ENCODE results near the gene HS3ST5.
"Not testable (repeated sequence)": the region's sequence is repeated elsewhere in the genome, so short reads cannot be mapped to it uniquely, and the experiment has no call there.

Gene HS3ST5

DNA sequence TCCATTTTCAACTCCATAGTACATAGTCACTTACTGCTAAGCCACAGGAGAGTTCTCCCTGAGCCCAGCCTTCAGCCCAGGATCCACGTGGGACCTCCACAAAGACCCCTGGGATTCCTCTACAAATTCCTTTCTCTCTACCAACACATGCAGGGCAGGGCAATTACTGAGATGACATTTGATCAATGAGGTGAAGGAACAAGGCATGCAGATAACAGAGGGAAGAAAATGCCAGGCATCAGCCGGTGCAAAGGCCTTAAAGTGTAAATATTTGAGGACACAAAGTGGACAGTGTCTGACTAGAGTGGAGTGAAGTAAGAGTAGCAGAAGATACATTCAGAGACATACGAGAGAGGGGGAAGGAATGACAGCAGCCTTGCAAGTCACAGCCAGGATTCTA, 70.2 kb downstream of the HS3ST5 start:
- DNase-seq: no peak

- no peak for DNase-seq
Observed at GRCh38 chr6:114271405-114271804, 71.4 kb downstream of the HS3ST5 start.

DNA sequence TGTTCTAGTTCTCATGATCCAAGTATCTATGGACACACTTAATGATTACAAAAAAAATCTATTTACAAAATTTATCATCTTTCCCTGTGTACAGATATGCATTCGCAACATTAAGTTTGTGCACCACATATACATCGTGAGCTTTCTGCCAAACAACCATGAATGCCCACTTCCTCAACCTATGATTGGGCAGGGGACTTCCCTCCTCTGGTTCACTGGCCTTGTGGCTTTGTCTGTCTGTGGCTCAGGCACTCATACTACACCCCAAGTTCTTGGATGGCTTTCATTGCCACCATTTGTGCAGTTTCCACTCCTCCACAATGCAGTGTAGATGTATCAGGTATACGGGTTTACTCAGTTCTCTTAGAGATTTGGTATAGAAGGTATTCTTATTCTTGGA, 74.9 kb downstream of the HS3ST5 start:
- DNase-seq: no peak

DNA sequence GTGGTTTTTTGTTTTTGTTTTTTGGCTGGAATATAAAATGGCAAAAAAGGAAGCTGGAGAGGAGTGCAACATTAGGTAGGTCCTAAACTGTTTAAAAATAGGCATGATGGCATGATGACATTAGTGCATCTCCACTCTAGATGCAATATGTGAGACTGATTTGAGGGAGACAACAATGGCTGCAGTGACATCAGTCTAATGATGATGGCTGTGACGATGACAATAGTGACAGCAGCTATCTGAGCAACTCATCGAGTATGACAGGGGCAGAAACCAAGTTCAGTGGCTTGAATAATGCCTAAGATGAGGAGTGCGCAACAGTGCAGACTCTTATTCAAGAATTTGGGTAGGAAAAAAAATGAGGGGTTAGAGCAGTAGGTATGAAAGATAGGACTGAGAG, 82.0 kb downstream of the HS3ST5 start:
- no peak for DNase-seq

- no peak for DNase-seq
Observed at GRCh38 chr6:114258376-114258775, 84.4 kb downstream of the HS3ST5 start.

DNA sequence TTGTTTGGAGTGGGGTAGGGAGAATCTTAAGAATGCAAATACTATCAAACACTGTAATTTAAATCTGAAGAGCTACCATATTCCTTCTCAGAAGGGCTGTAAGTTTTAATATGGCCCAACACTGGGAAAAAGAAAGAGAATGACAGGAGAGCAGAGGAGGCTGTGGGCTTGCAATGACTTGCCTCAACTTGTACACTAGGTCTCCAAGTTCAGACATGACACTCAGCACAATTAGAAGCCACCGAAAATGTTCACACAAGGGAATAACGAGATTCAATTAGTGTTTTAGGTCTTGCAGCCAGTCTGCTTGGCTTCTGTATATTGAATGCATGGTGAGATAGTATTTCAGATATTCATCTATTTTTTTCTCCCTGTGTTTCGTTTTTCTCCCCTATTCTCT, 89.4 kb downstream of the HS3ST5 start:
- DNase-seq: no peak

- DNase-seq: no peak
Observed at GRCh38 chr6:114249522-114249921, 93.3 kb downstream of the HS3ST5 start.

DNA sequence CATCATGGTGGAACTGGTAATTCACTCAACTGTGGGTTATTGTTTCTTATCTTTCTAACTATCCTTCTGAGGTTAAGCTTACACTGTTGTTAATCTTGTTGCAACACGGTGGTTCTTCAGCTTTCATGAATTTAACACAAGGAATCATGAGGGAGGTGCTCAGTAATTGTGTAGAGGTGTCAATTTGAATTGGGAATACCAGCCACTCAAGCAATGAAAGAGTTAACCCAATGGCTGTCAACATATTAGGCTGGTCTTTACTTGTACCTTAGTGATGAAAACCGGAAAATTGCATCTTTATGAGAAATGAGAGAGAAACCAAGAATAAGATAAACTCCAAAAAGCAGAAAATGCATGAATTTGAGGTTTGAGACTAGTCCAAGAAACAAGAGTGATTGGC, 95.7 kb downstream of the HS3ST5 start:
- DNase-seq: no peak

- DNase-seq: no peak
Observed at GRCh38 chr6:114240796-114241195, 102.0 kb downstream of the HS3ST5 start.

GRCh38 chr6:114228675-114229074, 114.1 kb downstream of the HS3ST5 start:
- DNase-seq: no peak

- DNase-seq: no peak
Observed at GRCh38 chr6:114227944-114228468, 114.8 kb downstream of the HS3ST5 start.

- DNase-seq: no peak
Observed at GRCh38 chr6:114220241-114220640, 122.6 kb downstream of the HS3ST5 start.

DNA sequence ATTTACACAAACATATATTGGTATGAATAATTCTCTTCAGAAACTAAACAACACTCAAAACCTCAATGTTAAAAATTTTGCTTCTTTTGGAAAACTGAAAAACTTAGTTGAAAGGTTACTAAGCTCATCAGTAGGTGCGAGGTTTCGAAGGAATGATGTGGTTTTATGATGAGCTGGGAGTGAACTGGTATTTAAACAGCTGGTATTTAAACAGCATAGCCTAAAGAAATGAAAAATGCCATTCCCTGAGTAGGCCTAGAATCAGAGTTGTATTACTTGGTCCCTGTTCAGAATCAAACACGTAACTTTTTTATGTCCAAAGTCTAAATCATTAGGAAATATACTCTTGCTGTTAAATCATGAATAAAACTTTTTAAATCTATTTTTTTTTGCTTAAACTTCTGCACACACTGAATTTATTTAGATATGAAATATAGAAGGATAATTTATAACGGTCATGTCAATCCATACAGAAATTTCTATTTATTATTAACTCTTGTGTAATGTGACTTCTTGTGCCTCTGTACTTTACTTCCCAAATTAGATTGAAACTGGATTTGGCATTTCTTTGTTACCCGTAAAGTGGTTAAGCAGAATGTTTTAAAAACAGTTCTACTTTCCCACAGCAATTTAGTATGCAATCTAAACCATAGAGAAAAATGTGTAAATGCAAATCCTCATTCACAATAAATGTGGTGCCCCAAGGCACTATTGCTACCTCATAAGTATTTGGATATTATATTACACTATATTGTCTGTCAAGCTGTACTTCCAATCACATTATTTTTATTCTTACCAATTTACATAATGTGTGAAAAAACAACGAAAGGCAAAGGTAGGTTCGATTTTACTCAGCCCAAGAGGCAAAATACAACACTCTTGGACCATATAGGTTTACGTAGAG, 124.1 kb downstream of the HS3ST5 start:
- DNase-seq: no peak

DNA sequence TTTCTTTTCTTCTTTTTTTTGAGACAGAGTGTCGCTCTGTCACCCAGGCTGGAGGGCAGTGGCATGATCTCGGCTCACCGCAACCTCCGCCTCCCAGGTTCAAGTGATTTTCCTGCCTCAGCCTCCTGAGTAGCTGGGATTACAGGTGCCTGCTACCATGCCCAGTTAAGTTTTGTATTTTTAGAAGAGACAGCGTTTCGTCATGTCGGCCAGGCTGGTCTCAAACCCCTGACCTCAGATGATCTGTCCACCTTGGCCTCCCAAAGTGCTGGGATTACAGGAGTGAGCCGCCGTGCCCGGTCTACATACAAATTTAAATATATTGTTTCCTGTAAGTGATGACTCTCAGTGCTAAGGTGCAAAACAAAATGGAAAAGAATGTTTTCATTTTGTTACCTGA, 124.8 kb downstream of the HS3ST5 start:
- DNase-seq: not testable (repeated sequence)

- DNase-seq: no peak
Observed at GRCh38 chr6:114216789-114217467, 125.9 kb downstream of the HS3ST5 start.

DNA sequence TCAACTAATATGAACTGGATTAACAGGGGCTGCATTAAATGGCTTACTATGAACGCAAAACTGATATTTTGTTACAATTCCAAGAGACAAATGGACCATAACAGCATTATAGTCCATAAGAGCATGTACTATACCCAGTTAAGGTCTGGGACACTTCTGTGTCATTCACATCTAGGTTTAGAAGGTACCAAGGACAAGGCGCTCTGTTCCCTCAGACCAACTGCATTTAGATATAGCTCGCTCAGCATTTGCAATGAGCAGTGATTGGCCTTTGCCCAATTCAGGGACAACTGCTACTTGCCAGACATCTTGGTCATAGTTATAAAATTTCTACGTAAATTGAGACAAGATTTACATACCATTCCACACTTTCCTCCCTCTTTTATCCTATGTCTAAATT, 132.4 kb downstream of the HS3ST5 start:
- DNase-seq: no peak

GRCh38 chr6:114203460-114203859, 139.4 kb downstream of the HS3ST5 start:
- no peak for DNase-seq

DNA sequence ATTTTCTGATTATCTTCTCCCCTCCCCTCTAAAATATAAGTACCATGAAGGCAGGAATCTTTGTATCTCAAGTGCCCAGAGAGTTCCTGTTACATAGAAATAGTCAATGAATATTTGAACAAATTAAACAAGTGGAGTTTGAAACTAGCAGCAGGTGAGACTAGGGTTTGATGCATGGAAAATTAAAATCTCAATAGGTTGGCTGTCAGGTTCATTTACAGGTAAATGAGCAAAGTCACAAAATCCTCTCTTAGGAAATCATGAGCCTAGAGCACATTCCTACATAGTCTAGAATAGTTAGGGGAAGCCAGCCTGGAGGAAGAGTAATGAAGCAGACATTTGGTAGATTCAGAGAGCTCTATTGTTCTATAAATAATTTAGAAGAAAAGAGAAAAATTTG, 140.4 kb downstream of the HS3ST5 start:
- no peak for DNase-seq

GRCh38 chr6:114200891-114201290, 141.9 kb downstream of the HS3ST5 start:
- DNase-seq: no peak

- DNase-seq: no peak
Observed at GRCh38 chr6:114195631-114196403, 147.0 kb downstream of the HS3ST5 start.

GRCh38 chr6:114195027-114195365, 147.8 kb downstream of the HS3ST5 start:
- no peak for DNase-seq

- no peak for DNase-seq
Observed at GRCh38 chr6:114194362-114195026, 148.3 kb downstream of the HS3ST5 start.

GRCh38 chr6:114187563-114187962, 155.3 kb downstream of the HS3ST5 start:
- DNase-seq: no peak

Data from NCI-H510A (cell line).